Islet precursor cell (in vitro differentiated cells): ENCODE measurements around the gene FAM107B.
A peak's percentile ranks its signal among the peaks of the same experiment; 100 is the strongest.

ENCODE experiments used
- DNase-seq: peaks from one replicate; pipeline ENCODE4 v3.0.0-alpha.2; 2018

FAM107B gene

DNA sequence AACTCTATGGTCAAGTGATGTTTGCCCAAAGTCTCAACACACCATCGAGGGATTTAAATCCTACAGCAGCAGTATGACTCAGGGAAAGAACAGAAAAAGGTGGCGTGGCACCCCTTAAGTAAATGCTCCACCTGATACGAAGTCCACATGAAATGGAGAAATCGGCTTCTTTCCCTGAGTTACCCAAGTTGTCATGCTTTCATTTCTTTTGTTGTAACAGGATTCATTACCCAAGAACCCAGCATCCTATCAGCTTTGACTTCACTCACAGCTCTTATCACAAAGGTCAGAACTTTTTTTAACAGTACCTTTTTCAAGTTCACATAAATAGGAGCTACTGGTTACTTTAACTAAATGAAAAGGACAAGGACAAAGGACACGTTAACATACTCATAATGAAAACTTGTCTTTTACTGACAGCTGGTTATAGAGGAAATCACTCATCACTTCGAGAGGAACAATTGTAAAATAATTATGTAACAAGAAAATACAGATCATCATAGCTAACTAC lies 224.2 kb downstream of the FAM107B start:
- DNase-seq = no peak

DNA sequence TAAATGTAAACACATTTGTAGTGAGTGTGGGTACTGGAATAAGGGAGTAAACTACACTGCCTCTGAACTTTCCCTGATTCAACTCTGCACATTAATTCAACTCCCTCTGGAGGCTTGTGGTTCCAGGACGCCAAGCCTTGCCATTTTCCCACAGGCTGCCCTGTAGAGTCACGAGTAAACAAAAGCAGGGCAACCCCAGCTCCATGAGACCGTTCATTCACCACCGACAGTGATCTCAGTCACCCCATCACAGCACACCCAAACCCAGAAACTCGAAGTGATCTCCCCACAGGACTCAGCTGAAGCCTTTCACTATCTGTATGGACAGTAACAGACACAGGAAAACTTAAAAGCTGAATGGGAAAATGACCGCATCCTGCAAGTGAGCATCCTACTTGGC lies 225.2 kb downstream of the FAM107B start:
- DNase-seq = no peak

DNA sequence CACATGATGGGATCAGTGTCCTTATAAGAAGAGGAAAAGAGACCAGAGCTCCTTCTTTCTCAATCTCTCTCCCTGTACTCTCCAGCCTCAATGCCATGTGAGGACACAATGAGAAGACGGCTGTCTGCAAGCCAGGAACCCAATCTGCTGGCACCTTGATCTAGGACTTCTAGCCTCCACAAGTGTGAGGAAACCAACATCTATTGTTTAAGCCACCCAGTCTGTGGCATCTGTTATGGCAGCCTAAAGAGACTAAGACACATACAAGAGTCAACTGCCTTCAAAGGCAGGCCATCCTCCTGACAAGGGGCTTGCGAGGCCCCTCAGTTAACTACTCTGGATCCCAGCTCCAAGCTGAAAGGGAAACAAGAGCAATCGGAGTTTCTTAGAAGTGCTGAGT lies 225.7 kb downstream of the FAM107B start:
- no peak for DNase-seq

DNA sequence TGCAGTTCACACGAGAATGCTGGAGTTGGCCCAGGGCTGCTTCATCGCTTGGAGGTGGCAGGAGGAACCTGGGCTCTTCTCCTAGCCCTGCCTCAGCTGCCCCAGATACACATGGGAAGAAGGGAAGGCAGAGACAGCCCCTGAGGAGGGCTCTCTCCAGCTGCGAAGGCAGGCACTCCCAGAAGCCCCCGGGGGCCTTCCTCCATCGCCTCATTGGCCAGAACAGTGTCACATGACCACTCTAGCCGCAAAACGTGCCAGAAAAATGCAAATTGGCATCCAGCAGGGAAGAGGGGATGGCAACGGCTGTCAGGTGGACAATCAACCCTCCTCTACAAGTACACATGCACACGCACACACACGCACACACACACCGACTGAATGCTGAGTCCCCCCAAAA lies 226.2 kb downstream of the FAM107B start:
- no peak for DNase-seq

DNA sequence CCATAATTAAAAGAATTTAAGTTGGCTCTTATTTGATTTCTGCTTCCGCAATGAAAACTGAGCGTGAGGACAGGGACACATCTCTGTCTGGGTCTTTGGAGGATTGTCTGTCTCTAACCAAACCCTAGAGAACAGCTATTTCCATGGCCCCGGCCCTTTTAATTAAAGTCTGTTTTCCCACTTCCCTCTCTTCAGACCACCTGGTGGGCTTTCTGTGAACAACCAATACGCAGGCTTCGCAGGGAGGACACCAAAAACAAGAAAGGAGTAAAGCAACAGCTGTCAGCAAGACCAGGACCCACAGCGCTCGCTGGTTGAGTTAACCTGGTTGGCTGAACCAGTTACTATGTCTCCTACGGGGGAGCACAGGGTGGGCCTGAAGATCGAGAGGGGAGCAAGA lies 226.9 kb downstream of the FAM107B start:
- no peak for DNase-seq

DNA sequence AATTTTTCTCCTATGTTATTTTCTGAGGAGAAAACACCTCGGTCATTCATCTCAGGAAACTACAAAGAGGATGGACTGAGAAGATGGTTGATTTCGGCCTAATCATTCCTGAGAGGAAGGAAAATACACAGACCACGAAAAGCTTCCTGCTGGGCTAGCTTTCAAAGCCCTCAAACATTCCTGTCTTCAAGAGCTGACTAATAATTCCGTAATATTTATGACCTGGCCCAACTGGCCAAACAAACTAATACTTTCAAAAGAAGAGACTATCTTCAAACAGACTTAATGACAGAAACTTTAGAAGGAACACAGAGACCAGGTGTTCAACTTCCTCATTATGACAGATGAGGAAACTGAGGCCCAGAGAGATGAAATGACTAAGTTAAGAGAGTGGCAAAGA lies 228.9 kb downstream of the FAM107B start:
- DNase-seq = no peak

DNA sequence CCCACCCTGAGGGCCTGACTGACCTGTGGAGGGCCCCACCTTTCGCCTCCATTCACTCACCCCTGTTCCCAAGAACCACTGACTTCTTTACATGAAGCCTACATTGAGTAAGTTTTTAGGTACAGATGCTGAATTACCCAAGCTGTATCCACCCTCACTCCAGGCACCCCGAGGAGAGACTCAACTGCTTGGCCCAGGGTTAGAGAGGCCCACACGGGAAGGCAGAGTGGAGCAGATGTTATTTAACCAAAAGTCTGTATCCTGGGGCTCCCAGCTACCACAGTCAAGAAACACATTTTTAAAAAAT lies 230.8 kb downstream of the FAM107B start:
- no peak for DNase-seq

DNA sequence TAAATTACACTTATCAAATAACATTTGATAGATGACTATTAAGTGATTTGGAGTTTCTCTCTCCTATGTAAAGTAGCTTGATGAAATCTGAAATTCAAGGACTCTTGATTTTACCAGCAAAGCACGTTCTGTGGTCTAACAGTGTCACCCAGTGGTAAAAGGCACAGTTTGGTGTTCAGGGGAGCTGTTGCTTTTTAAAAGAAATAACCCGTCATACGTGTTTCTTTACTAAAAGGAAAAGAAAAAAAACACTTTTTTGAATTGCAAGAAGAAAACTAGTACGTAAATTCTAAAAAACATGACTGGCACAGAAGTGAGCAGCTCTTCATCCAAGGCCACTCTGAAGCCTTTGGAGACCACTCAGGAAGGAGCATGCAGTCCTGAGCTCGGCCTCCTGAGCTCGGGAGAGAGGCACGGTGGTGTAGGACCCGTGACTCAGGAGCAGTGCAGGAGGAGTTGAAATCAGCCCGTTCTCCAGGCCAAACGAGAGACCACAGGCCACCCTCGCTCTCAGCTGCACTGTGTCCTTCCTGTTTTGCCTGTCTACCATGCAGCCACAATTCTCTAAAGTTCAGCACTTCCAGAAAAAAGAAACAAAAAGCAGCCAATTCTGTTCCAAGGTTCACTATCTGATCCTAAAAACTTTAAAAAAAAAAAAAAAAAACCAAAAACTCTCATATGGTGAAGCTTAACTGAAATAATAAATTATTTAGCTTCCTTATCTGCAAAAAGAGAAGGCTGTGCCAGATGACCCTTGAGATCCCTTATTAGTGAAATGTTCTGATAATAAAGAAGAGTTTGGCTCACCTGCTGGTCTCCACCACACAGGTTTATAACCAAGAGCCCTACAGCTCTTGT lies 231.4 kb downstream of the FAM107B start:
- no peak for DNase-seq

DNA sequence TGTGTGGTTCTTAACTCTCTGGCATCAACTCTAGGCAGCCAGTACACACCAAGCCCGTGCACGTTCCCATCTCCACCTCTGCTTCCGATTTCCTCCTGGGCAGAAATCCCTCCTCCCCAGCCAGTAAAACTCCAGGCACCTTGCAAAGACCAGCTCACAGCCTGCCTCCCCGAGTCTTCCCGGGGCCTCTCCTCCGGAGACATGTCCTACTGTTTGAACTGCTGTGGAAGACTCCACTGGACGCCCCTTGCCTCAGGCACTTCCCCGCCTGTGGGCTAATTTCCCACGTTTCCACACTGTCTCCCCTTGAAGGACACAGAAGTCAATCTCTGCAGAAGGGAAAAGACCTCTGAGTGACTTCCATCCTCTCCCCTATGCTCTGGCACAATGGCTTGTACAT lies 233.3 kb downstream of the FAM107B start:
- DNase-seq = no peak

DNA sequence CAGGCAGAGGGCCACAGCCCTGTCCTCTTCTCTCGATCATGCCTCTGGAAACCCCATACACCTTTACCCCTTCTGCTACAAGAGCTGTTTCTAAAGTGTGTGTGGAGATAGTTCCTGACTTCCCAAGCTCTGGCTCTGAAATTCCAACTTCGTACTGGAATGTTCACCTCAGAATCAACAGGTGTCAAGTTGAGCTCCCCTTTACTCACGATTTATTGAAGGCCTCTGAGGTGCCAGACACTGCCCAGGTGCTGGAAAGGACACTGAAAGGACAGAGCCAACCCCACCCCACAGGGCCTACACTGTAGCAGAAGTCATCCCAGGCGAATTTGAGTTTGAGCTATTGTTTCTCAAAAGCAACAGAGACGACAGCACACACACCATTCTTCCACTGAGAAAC lies 234.1 kb downstream of the FAM107B start:
- no peak for DNase-seq

DNA sequence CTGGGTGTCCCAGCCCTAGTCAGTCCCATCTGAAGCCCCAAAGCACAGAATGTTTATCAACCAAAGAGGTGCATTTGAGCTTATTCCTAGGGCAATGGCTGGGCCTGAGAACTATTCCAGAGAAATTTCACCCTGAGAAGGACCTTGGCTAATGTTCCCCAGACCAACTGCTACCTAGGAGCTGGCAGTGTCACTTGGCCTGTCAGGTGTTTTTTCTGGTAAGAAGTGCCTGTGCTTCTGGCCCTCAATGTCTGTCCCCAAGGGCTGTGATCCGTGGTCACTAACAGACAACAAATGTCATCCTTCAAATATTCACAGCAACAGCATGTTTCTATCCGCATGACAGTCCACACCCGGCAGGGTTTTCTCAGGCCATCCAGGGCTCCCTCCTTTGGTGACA lies 234.6 kb downstream of the FAM107B start:
- no peak for DNase-seq

DNA sequence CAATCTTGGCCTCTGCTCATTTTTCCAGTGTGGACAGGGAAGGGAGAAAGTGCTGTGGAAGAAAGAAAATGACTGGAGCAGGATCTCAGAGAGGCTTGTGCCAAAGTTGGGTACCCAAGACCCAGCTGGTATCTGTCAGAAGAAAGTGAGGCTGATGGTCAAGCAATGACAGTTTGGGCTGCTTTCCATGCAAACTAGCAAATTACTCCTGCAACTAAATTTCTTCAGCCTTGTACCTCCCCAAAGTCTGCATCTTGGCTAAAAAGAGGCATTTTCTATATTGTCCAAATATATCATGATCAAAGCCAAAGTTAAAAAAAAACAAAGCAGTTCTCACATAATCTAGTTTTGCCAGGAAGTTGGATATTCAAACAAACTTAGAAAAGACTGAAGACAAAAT lies 235.5 kb downstream of the FAM107B start:
- DNase-seq = no peak

DNA sequence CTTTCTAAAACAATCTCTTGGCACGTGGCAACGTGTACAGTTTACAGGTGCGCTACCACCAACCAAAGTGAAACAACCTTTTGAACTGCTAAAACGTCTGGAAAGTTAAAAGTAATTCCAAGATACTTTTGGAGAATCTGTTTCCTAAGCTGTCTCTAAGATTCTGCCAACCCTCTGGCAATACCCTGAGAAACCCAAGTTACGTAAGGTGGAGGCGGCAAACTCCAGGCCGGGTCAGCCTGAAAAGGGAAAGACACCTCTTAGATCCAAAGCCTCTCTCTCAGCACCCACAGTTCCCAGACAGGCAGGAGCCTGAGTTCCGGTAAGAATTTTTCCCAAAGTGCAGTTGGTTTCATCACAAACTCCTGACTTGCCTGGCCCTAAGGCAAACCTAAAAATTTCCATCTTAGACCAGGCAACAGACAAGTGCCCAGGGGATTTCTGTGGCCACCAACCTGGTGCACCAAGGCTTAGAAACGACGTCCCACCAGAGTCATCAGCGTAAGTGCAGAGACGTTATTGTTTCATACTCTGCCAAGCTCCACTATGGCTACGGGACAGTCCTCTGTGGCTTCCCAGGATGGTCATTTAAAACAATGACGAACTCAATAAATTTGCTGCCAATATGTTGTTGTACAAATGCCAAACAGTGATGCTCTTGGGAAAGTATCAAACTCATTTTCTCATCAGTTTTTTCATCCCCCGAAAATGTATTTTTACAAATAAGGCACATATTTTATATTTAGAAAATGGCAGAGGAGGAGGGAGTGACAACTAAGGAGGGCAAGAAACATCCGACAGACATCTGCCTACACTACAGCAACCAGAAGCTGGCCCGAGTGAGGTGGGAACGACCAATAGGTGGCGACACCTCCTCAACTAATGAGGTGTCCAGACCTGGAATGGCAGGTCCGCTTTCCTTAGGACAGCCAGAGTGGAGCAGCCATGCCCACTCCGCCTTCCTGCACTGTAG lies 238.2 kb downstream of the FAM107B start:
- DNase-seq = peak; percentile 86

DNA sequence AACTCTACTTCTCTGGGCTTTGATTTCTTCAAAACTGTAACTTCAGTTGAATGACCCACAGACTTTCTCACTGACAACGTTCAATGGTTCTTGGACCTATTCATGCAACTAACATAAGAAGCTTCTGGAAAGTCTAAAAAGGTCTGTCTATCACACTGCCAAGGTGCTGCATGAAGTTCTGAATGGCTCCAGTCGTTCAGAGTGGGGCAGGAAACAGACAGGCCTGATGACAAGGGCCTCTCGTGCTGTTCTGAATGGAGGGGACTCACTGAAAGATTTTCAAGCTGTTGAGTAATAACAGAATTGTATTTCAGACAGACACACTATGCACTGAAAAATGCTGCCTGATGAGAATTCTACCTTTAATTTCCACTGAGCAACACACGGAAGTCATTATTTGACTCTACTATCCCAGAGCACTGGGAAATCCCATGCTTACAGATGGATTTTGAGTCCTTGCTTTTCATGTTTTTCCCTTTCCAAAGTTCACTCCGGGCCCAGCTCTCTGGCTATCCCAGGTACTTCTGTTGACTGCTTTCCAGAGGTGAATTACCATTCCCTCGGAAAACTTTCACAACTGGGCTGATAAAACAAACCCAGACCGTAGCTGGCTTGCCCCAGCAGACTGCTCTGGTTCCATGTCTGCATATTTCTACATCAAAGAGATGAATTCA lies 239.1 kb downstream of the FAM107B start:
- no peak for DNase-seq

DNA sequence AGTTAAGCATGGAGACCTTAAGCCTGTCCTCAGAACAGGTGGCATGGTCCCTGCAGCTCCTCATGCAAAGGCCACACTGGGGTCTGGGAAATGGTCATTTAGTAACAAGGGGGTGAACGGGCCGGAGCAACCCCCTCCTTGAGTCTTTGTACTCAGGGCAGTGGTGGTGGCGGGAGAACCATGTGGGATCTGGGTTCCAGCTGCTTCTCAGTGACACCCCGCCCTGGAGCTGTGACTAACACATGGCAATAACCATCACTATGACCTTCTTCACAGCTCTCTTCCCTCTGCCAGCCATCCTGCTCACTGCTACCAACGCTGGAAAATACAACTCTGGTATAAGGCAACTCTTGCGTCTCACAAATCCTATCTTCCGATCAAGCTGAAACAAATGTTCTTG lies 240.5 kb downstream of the FAM107B start:
- no peak for DNase-seq

DNA sequence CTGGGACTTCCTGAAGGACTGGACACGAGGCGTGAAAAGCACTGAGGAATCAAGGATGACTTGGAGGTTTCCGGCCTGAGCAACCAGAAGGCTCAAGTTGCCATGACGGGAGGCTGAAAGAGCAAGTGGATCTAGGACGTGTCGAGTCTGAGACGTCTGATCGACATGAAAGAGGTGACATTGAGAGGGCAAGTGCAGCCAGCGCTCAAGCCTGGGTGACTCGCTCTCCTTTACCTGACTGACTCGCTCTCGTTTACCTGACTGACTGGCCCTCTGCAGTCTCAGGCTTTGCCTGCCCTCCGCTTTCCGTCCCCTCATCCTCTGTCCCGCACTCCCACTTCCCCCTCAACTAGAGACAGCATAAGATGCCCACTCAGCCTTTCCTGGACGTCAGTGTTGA lies 241.4 kb downstream of the FAM107B start:
- peak; percentile 79 for DNase-seq

DNA sequence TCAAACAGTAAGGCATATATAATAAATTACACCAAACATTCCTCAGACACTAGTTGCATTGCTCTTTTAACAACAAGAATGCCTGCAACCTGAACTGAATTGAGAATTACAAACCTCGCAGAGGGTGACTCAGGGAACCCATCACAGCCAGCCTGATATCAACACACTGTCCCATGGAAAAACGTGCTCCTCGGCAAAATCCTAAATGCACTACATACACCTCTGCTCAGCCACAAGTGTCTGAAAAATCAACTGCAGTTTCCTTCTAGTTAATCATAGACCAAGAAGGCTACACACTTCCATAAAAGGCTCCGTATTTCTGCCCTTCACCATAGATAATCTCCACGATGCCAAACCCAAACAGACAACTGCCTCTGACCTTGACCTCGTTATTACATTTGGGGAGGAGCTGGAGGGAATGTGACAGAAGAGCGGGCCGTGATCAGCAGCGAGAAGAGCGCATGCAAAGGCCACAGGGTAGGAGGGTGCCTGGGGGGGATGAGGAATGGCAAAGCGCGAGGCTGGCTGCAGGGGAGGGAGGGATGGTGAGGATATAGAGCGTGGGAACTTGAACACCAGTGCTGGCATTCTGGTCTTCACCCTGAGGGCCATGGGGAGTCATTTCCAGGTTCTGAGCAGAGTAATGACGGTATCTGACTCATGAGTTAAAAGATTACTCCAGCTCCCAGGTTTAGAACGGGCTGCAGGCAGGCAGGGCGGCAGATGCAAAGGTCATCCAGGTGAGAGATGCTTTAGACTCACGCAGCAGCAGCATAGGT lies 242.0 kb downstream of the FAM107B start:
- peak; percentile 87 for DNase-seq

DNA sequence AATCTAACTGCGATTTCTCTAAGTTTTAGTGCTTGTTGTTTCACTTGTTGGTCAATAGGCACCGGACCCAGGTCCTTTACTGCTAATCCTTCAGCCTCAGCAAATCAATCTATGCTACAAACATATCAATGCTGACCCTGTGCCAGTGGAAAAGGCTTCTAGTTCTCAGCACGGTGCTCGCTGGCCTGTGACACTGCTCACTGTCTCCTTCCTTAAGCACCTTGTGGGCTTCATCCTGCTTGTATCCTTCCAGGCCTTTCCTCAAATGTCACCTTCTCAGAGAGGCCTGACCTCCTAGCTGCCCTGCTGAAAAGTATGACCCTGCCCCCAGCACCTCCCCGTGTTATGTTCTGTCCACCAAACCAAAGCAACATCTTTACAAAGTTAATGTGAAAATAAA lies 242.7 kb downstream of the FAM107B start:
- DNase-seq = no peak

DNA sequence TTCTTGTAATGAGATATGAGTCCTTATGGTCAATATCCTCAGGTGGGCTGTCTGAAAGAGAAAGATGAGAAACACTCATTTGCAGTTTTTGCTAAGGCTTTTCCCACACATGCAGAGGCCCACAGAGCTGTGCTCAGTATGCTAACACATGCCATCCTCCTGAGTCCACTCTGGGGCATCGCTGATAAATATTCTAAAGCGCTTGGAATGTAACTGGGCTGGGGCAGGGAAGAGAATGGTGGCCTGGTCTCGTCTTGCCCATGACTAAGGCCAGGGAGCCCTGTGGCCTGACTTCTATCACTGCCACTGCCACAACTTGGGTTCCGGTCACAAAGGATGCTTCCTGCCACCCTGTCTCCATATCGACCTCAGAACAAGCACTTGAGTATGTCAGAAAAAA lies 244.2 kb downstream of the FAM107B start:
- DNase-seq = peak; percentile 65

DNA sequence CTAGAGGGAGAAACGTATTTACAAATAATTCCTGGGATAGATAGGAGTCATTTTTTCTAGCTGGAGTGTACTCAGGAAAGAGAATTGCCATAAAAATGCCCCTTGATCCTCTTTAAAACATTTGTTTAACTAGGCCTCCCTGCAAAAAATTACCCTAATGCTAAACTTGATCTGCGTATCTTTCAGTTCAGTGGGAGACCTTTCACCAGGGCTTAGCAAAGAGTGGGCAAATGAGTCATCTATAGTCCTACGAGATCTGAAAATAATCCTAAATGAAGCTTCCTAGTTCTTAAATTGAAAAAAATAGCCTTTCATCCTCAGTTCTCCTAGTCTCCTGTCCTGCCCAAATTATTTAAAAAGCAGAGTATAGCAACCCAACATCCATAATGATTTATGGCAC lies 245.3 kb downstream of the FAM107B start:
- no peak for DNase-seq

DNA sequence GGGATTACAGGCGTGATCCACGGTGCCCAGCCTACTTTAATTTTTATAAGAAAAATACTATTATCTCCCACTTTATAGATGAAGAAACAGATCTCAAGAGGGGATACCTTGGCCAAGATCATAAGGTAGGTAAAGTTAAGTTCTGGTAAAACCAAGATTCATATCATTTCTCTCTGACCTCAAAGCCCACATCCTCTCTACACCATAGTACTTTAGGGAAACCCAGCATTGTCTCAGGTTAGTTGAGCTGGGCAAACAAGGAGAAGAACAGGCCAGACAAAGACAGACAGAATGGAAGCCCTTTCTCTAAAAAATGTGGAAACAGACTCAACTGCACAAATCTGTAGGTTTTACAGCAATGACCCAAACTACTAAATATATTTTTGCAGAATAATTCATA lies 246.2 kb downstream of the FAM107B start:
- DNase-seq = no peak

DNA sequence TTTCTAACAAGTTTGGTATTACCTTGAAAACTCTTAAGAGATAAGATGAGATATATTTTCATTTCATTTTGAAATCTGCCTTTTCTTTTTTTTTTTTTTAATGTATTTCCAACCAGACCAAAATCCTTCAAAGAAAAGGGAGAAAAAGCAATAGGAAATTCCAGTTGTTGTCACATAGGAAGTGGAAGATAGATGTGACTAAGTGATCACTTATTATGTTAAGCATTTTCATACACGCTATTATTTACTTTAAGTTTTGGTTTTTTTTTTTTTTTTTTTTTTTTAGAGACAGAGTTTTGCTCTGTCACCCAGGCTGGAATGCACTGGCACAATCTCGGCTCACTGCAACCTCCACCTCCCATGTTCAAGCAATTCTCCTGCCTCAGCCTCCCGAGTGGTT lies 246.8 kb downstream of the FAM107B start:
- no peak for DNase-seq
